Erythroblast (primary cell): ENCODE measurements around the gene TAGLN.

Source experiments
- GATA1 ChIP-seq: IDR thresholded peaks from 2 replicates; pipeline ENCODE4 v1.6.1; 2011; ENCODE audit warnings: low read depth, mild to moderate bottlenecking, control low read depth, low read length, moderate library complexity
- POLR2A ChIP-seq: IDR thresholded peaks from 2 replicates; pipeline ENCODE4 v1.6.1; 2011; ENCODE audit warnings: mild to moderate bottlenecking, low read length

DNA sequence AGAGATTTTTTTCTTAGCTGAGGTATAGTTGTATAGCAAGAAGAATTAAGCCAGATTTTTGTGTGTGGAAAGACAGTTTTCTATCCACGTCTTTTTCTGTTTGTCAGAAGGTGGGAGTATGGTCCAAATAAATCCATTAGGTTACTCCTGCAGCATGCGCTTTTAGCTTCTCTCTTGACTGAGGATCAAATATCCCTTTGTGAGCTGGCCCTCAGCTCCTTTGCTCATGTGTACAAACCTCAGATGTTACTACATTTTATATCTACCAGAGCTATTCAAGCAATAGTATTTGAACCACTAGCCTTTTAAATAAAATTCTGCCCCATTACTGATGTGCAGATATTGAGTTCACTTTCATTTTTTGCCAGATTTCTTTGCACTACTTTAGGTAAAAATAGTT, 29.4 kb upstream of the TAGLN start:
- TF ChIP-seq POLR2A: no peak
- no peak for TF ChIP-seq GATA1
